Measurements from ENCODE around the gene UBAP1L. TPM values are rescaled to one million over a fixed set of nuclear protein-coding genes. Genes with fewer than 3 reads are reported as not detected.
A peak's percentile ranks its signal among the peaks of the same experiment; 100 is the strongest.
"Not testable (repeated sequence)": the region's sequence is repeated elsewhere in the genome, so short reads cannot be mapped to it uniquely, and the experiment has no call there.

Gene UBAP1L
- total and polyA plus RNA-seq, 8 donors: 1.8 to 5.3 (median 3.0) TPM; not detected in 2

GRCh38 chr15:65095011-65095746 lies 19.8 kb downstream of the UBAP1L start:
- H3K36me3 ChIP-seq: peaks cover 24 to 40% (median 38%) of the 10 kb centered on the region in 4 donors
- no peak overlapping the region for H3K4me3 ChIP-seq
- WGBS, 5 donors: 71 to 78% (median 76%) methylated on average over 5 of the region's 5 CpGs
- H3K4me1 ChIP-seq: peaks cover 0 to 29% (median 0%) of the 10 kb centered on the region in 4 donors
- H3K27ac ChIP-seq: peak overlapping the region in 1 of 5 donors; percentile 27
- intact Hi-C loops (cut with DNase I; ENCODE audit: low total_unique reads): no loop called here
- TF ChIP-seq POLR2AphosphoS5 (IDR thresholded peaks at IDR 0.05) (no peak), EP300 (IDR thresholded peaks at IDR 0.05) (no peak), POLR2A (IDR thresholded peaks at IDR 0.05) (no peak)
- DNase-seq: no peak
- no peaks in the 10 kb centered on the region for H3K27me3 ChIP-seq
- no peaks in the 10 kb centered on the region for H3K9me3 ChIP-seq

GRCh38 chr15:65094294-65094995 lies 20.6 kb downstream of the UBAP1L start:
- Histone ChIP-seq H3K4me3 (no peak overlapping the region), H3K36me3 (peaks cover 16 to 33% (median 30%) of the 10 kb centered on the region in 4 donors), H3K9me3 (no peaks in the 10 kb centered on the region), H3K27me3 (no peaks in the 10 kb centered on the region), H3K27ac (peak overlapping the region in 1 of 5 donors; percentile 27), H3K4me1 (peaks cover 0 to 36% (median 3%) of the 10 kb centered on the region in 4 donors)
- intact Hi-C loops (cut with DNase I; ENCODE audit: low total_unique reads): no loop called here
- WGBS, 5 donors: 85 to 91% (median 90%) methylated on average over 14 of the region's 14 CpGs
- no peak for DNase-seq
- TF ChIP-seq POLR2AphosphoS5 (IDR thresholded peaks at IDR 0.05): no peak
- no peak for TF ChIP-seq POLR2A (IDR thresholded peaks at IDR 0.05)

DNA sequence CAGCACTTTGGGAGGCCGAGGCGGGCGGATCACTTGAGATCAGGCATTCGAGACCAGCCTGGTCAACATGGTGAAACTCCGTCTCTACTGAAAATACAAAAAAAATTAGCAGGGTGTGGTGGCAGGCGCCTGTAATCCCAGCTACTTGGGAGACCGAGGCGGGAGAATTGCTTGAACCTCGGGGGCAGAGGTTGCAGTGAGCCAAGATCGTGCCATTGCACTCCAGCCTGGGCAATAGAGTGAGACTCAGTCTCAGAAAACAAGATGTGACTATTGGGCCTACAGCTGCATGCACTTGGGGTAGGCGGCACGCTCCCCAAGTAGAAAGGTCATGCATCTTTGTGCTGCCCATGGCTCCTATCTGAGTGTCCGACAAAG lies 21.2 kb downstream of the UBAP1L start:
- H3K27me3 ChIP-seq; DNase-seq; H3K4me3 ChIP-seq; intact Hi-C loops (cut with DNase I; ENCODE audit: low total_unique reads); H3K9me3 ChIP-seq: not testable (repeated sequence)
- Histone ChIP-seq H3K4me1 (peaks cover 0 to 43% (median 7%) of the 10 kb centered on the region in 4 donors), H3K27ac (peak overlapping the region in 1 of 5 donors; percentile 27), H3K36me3 (peaks cover 10 to 26% (median 24%) of the 10 kb centered on the region in 4 donors)
- WGBS, 5 donors: 88 to 95% (median 94%) methylated on average over 13 of the region's 13 CpGs

DNA sequence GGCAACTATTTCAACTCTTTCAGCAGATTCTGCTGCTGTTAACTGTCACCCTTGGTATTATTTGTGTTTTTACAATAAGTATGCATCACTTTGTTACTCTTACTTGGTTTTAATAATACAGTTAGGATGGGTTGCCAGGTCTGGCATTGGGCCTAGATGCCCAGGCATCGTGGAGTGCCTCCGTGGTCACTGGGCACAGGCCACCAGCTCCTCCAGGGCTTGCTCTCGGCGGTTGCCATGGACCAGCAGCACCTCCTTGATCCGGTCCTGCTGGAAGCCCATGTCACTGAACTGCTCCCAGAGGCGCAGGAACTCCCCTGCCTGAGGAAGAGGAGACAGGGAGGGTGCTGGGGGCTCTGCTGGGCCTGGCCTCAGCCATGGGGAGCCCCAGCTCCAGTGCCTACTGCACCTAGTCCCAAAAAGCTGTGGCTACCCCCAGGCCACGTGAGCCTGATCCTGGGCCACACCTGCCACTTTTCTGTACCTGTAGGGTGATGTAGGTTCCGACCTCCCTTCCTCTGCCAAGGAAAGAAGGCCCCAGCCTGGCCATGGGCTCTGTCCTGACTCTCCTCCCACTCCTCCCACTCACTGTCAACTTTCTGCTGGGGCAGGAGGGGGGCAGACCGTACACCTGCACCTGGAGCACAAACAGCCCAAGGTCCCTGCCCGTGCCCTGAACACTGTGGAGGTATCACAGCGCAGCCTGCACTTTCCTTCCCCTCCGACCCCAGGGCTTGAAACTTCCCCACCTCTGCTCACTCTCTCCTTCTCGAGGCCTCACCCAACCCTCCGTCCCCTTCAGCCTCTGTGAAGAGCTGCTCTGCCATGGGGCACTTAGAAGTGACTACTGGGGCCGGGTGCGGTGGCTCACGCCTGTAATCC lies 21.8 kb downstream of the UBAP1L start:
- intact Hi-C loops (cut with DNase I; ENCODE audit: low total_unique reads): no loop called here
- Histone ChIP-seq H3K27me3 (no peaks in the 10 kb centered on the region), H3K4me3 (no peak overlapping the region), H3K36me3 (peaks cover 4 to 20% (median 17%) of the 10 kb centered on the region in 4 donors), H3K4me1 (peaks cover 0 to 48% (median 13%) of the 10 kb centered on the region in 4 donors), H3K9me3 (no peaks in the 10 kb centered on the region), H3K27ac (peak overlapping the region in 1 of 5 donors; percentile 27)
- no peak for TF ChIP-seq EP300 (IDR thresholded peaks at IDR 0.05)
- TF ChIP-seq, protein P1, sequence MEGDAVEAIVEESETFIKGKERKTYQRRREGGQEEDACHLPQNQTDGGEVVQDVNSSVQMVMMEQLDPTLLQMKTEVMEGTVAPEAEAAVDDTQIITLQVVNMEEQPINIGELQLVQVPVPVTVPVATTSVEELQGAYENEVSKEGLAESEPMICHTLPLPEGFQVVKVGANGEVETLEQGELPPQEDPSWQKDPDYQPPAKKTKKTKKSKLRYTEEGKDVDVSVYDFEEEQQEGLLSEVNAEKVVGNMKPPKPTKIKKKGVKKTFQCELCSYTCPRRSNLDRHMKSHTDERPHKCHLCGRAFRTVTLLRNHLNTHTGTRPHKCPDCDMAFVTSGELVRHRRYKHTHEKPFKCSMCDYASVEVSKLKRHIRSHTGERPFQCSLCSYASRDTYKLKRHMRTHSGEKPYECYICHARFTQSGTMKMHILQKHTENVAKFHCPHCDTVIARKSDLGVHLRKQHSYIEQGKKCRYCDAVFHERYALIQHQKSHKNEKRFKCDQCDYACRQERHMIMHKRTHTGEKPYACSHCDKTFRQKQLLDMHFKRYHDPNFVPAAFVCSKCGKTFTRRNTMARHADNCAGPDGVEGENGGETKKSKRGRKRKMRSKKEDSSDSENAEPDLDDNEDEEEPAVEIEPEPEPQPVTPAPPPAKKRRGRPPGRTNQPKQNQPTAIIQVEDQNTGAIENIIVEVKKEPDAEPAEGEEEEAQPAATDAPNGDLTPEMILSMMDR (IDR thresholded peaks at IDR 0.05): no peak
- no peak for TF ChIP-seq POLR2AphosphoS5 (IDR thresholded peaks at IDR 0.05)
- no peak for TF ChIP-seq POLR2A (IDR thresholded peaks at IDR 0.05)
- DNase-seq: no peak
- WGBS, 5 donors: 86 to 91% (median 88%) methylated on average over 15 to 17 of the region's 17 CpGs

DNA sequence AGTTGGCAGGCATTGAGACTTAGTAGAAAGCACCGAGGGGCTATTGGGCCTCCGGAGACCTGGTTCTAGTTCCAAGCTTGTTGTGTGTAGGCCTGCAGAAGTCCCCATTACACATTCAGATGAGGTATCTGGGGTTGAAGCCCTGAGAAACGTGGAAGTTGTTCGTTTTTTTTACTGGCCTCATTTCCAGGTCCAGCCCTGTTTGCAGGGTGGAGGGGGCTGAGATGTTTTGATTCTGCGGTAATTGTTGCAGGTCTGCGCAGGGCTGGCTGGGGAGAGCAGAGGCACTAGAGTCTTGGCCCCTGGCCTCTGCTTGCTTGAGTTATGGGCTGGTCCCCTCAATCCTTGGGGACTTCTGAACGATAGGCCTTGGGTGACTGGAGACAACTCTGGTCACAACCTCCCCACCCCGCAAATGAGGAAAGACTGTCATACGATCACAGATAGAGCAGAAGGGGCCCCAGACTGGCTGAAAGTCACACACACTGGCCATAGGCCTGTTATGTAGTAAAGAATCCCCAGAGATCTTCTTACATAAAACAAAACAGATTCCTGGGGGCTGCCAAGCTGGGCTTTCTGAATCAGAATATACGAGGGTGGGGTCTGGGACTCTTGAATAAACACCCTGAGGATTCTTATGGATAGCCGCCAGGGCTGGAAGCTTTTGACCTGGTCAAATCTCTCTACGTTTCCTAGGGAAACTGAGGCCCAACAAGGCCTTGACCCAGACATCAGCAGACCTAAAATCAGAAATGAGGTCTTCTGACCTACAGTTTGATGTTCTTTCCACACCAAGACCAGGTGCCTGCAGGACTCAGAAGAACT lies 22.8 kb downstream of the UBAP1L start:
- peaks cover 0 to 10% (median 7%) of the 10 kb centered on the region in 4 donors for H3K36me3 ChIP-seq
- intact Hi-C loops (cut with DNase I; ENCODE audit: low total_unique reads): no loop called here
- no peak for TF ChIP-seq POLR2AphosphoS5 (IDR thresholded peaks at IDR 0.05)
- TF ChIP-seq EP300 (IDR thresholded peaks at IDR 0.05): no peak
- no peak for TF ChIP-seq POLR2A (IDR thresholded peaks at IDR 0.05)
- TF ChIP-seq, protein P1 (IDR thresholded peaks at IDR 0.05): no peak
- 78 to 85% (median 79%) methylated on average over 12 of the region's 12 CpGs for WGBS, 5 donors
- no peak overlapping the region for H3K4me3 ChIP-seq
- no peak for DNase-seq
- no peaks in the 10 kb centered on the region for H3K27me3 ChIP-seq
- no peak overlapping the region for H3K27ac ChIP-seq
- no peaks in the 10 kb centered on the region for H3K9me3 ChIP-seq
- peaks cover 0 to 57% (median 15%) of the 10 kb centered on the region in 4 donors for H3K4me1 ChIP-seq
